OCI-LY3 (cell line): Measurements from ENCODE around the gene STK33.

Experiments used
- H2AFZ ChIP-seq: fragments of 200-600, 300-600 bp; shearing (Covaris generic); 2 replicates; pipeline ENCODE4 v1.6.0; 2014; ENCODE audit warnings: antibody characterized with exemption, low read depth, low read length
- H3K27ac ChIP-seq: fragments of 200-600, 300-600 bp; sonication (generic); 2 replicates; pipeline ENCODE4 v1.5.1; 2014; ENCODE audit warnings: mild to moderate bottlenecking, low read length, moderate library complexity, mixed read lengths
- H3K27me3 ChIP-seq: fragments of 200-600, 300-600 bp; sonication (generic); 2 replicates; pipeline ENCODE4 v1.6.1; 2014; ENCODE audit warnings: low read depth, low read length, mixed read lengths
- H3K36me3 ChIP-seq: fragments of 200-600, 300-600 bp; sonication (generic); replicated peaks from 2 replicates; pipeline ENCODE3; 2014; ENCODE audit warnings: low read depth, low read length, mixed read lengths
- H3K4me1 ChIP-seq: fragments of 300-600, 200-600 bp; sonication (generic); 2 replicates; pipeline ENCODE4 v1.6.1; 2014; ENCODE audit warnings: low read length, mixed read lengths
- H3K4me2 ChIP-seq: fragments of 200-600, 300-600 bp; sonication (generic); 2 replicates; pipeline ENCODE4 v1.6.1; 2014; ENCODE audit warnings: low read length, mixed read lengths
- H3K4me3 ChIP-seq: fragments of 300-600, 200-600 bp; sonication (generic); 2 replicates; pipeline ENCODE4 v1.5.1; 2014; ENCODE audit warnings: antibody characterized with exemption, mild to moderate bottlenecking, low read length, moderate library complexity
- H3K79me2 ChIP-seq: fragments of 300-600, 200-600 bp; shearing (Covaris generic); 2 replicates; pipeline ENCODE4 v1.6.1; 2014; ENCODE audit warnings: mild to moderate bottlenecking, low read length, mixed read lengths
- H3K9ac ChIP-seq: fragments of 300-600, 200-600 bp; shearing (Covaris generic); 2 replicates; pipeline ENCODE4 v1.6.0; 2014; ENCODE audit warnings: mild to moderate bottlenecking, low read length, moderate library complexity
- H3K9me3 ChIP-seq: fragments of 200-600, 300-600 bp; shearing (Covaris generic); 2 replicates; pipeline ENCODE4 v1.6.1; 2014; ENCODE audit warnings: low read length, mixed read lengths; ENCODE audit not compliant: insufficient read depth
- H4K20me1 ChIP-seq: fragments of 200-600, 300-600 bp; sonication (generic); 2 replicates; pipeline ENCODE4 v1.6.1; 2016; ENCODE audit warnings: low read length, mixed read lengths; ENCODE audit not compliant: insufficient read depth
- EZH2phosphoT487 ChIP-seq: fragments of 200-600 bp; shearing (Covaris generic); IDR thresholded peaks from 2 replicates; pipeline ENCODE4 v1.6.1; 2018; ENCODE audit warnings: antibody characterized with exemption, mixed run types, low read depth
- TF ChIP-seq, protein P1 (sequence below): fragments of 200-600, 300-600 bp; sonication (generic); IDR thresholded peaks from 2 replicates; pipeline ENCODE4 v1.5.1; 2014; ENCODE audit warnings: antibody characterized with exemption, low read length, low read depth

STK33 gene

DNA sequence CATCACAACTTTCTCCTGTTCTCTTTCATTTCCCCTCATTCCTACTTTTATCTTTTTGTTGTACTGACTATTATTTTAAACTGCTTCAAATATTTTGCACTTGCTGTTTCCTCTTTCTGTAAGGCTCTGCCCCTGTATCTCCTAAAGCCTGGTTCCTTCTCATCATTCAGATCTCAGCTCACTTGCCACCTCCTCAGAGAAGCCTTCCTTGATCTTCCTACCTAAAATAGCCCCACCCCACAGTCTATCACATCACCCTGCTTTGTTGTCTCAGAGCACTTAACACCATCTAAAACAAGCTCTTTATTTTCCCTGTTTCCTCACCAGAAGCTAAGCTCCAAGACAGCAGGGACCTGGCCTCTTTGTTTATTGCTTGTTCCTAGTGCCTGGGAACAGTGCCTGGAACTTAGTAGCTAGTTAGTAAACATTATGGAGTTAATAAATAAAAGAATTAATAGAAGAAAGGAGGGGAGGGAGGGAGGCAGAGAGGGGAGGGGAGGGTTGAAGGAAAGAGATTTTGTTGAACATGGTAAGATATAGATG is 2.5 kb upstream of the STK33 start:
- TF ChIP-seq, protein P1, sequence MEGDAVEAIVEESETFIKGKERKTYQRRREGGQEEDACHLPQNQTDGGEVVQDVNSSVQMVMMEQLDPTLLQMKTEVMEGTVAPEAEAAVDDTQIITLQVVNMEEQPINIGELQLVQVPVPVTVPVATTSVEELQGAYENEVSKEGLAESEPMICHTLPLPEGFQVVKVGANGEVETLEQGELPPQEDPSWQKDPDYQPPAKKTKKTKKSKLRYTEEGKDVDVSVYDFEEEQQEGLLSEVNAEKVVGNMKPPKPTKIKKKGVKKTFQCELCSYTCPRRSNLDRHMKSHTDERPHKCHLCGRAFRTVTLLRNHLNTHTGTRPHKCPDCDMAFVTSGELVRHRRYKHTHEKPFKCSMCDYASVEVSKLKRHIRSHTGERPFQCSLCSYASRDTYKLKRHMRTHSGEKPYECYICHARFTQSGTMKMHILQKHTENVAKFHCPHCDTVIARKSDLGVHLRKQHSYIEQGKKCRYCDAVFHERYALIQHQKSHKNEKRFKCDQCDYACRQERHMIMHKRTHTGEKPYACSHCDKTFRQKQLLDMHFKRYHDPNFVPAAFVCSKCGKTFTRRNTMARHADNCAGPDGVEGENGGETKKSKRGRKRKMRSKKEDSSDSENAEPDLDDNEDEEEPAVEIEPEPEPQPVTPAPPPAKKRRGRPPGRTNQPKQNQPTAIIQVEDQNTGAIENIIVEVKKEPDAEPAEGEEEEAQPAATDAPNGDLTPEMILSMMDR = no peak
- no peak for TF ChIP-seq EZH2phosphoT487
- no peak overlapping the region for H3K4me3 ChIP-seq
- peaks cover 28% of the 10 kb centered on the region for H3K79me2 ChIP-seq
- H3K9me3 ChIP-seq = no peaks in the 10 kb centered on the region
- no peaks in the 10 kb centered on the region for H3K27me3 ChIP-seq
- no peaks in the 10 kb centered on the region for H3K36me3 ChIP-seq
- no peak overlapping the region for H3K27ac ChIP-seq
- peaks cover 17% of the 10 kb centered on the region for H3K4me1 ChIP-seq
- no peaks in the 10 kb centered on the region for H4K20me1 ChIP-seq
- no peak overlapping the region for H3K9ac ChIP-seq
- no peak overlapping the region for H2AFZ ChIP-seq
- no peak overlapping the region for H3K4me2 ChIP-seq

DNA sequence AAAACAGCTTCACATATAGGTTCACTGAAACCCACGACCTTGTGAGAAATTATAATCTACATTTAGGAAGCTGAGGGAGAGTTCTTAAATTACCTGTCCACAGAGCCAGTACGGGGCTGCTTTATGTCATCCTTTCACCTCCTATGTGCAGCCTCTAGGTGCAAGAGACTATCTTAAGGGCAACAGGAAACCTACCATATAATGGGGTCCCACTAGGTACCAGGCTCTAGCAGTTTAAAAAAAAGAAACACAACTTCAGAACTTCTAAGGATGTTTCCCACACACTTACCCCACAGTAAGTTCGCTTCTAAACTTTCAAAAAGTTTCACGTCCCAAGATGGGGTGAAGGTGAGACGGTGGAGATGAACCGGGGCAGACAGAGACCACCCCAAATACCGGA is 573 bp downstream of the STK33 start:
- Histone ChIP-seq H3K27me3 (no peaks in the 10 kb centered on the region), H3K9me3 (no peaks in the 10 kb centered on the region), H3K4me2 (peak overlapping the region; percentile 89), H2AFZ (peak overlapping the region; percentile 88), H3K4me1 (peaks cover 17% of the 10 kb centered on the region), H3K36me3 (no peaks in the 10 kb centered on the region), H3K79me2 (peaks cover 31% of the 10 kb centered on the region), H3K9ac (peak overlapping the region; percentile 95), H3K4me3 (peak overlapping the region; percentile 91), H3K27ac (no peak overlapping the region), H4K20me1 (no peaks in the 10 kb centered on the region)
- no peak for TF ChIP-seq EZH2phosphoT487
- TF ChIP-seq, protein P1 = no peak

DNA sequence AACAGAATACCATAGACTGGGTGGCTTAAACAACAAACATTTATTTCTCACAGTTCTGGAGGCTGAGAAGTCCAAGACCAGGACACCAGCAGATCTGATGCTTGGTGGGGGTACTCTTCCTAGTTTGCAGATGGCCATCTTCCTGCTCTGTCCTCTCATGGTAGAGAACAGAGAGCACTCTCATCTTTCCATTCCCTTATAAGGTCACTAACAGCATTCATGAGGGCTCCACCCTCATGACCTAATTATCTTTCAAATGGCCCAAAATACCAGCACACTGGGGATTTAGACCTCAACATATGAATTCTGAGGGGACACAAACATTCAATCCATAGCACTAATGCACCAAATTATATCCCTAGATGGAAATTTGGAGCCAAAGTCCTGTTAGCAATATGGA is 6.1 kb downstream of the STK33 start:
- Histone ChIP-seq H4K20me1 (no peaks in the 10 kb centered on the region), H2AFZ (no peak overlapping the region), H3K79me2 (peaks cover 29% of the 10 kb centered on the region), H3K9ac (no peak overlapping the region), H3K4me1 (peaks cover 22% of the 10 kb centered on the region), H3K36me3 (peaks cover 6% of the 10 kb centered on the region), H3K9me3 (no peaks in the 10 kb centered on the region), H3K4me2 (no peak overlapping the region), H3K27me3 (no peaks in the 10 kb centered on the region), H3K27ac (no peak overlapping the region), H3K4me3 (no peak overlapping the region)
- TF ChIP-seq EZH2phosphoT487 = no peak
- TF ChIP-seq, protein P1 = no peak

DNA sequence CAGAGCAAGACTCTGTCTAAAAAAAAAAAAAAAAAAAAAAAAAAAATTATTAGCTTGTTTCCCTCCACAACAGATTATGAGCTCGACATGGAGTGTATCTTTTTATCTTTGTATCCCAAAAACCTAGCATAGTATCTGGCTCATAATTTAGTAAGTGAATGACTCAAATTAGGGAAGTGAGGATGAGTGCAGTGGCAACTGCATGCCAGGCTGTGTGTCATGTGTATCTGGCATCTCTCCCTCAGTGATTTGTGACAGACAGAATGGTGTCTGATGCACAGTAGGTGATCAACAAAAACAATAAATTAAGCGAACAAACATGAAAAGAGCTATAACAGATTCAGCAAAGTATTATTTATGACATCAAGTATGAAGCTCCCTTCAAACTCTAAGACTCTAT is 7.2 kb downstream of the STK33 start:
- Histone ChIP-seq H3K79me2 (peaks cover 23% of the 10 kb centered on the region), H3K27ac (no peak overlapping the region), H3K4me1 (peaks cover 26% of the 10 kb centered on the region), H3K4me2 (0 out of 2 replicates have a peak overlapping the region, but pooled peaks have one; percentile 19), H3K9ac (no peak overlapping the region), H3K36me3 (peaks cover 6% of the 10 kb centered on the region), H4K20me1 (no peaks in the 10 kb centered on the region), H3K27me3 (no peaks in the 10 kb centered on the region), H2AFZ (no peak overlapping the region), H3K9me3 (no peaks in the 10 kb centered on the region), H3K4me3 (no peak overlapping the region)
- TF ChIP-seq, protein P1 = no peak
- TF ChIP-seq EZH2phosphoT487 = no peak
